Activated T-cell treated with anti-CD3 and anti-CD28 coated beads, Interleukin-2, amount 50 U/mL, for 72 hours (primary cell): ENCODE measurements around the gene DMRTA2. TPM values are rescaled to one million over a fixed set of nuclear protein-coding genes. Genes with fewer than 3 reads are reported as not detected.
"Not testable (repeated sequence)": the region's sequence is repeated elsewhere in the genome, so short reads cannot be mapped to it uniquely, and the experiment has no call there.

ENCODE experiments used
- ATAC-seq, 2 donors: fragments of 150-1000 bp; cut with Tn5 transposase; replicated peaks in 1 of 2; 2 replicates each; pipeline ENCODE4 v1.10.0; 2021; ENCODE audit warnings: moderate library complexity in 2 of 2, mild to moderate bottlenecking in 1 of 2
- DNase-seq, 2 donors: peaks; one replicate each; pipeline ENCODE4 v3.0.0; 2021 to 2022; ENCODE audit warnings: mixed read lengths in 1 of 2
- H3K27ac Mint-ChIP-seq: one replicate; pipeline ENCODE4 v1.8.0; 2022; ENCODE audit warnings: mild to moderate bottlenecking, moderate library complexity, mixed read lengths
- H3K27me3 Mint-ChIP-seq: one replicate; pipeline ENCODE4 v1.8.0; 2022; ENCODE audit warnings: low read depth, mixed read lengths
- H3K36me3 Mint-ChIP-seq, 2 donors: one replicate each; pipeline ENCODE4 v1.8.0; 2022; ENCODE audit warnings: mixed read lengths in 2 of 2, mild to moderate bottlenecking in 1 of 2; ENCODE audit not compliant: insufficient read depth in 2 of 2
- H3K4me1 Mint-ChIP-seq: one replicate; pipeline ENCODE4 v1.8.0; 2022; ENCODE audit warnings: low read depth, mixed read lengths
- H3K4me3 Mint-ChIP-seq, 2 donors: one replicate each; pipeline ENCODE4 v1.8.0; 2022; ENCODE audit warnings: mild to moderate bottlenecking in 2 of 2, mixed read lengths in 2 of 2, moderate library complexity in 2 of 2
- H3K9me3 Mint-ChIP-seq, 2 donors: one replicate each; pipeline ENCODE4 v1.8.0; 2022; ENCODE audit warnings: mixed read lengths in 2 of 2
- total RNA-seq, 2 donors: library from RNA; stranded (reverse); gene quantifications; one replicate each; pipeline ENCODE4 v1.2.3, GENCODE V29; 2022

The DMRTA2 gene
- total RNA-seq, 2 donors from 2014 or later, result not detected

- Mint-ChIP-seq H3K36me3 (peaks cover 0 to 5% of the 10 kb centered on the region in 2 donors), H3K27me3 (peaks cover 65% of the 10 kb centered on the region), H3K27ac (no peak overlapping the region), H3K9me3 (peaks cover 0 to 6% of the 10 kb centered on the region in 2 donors), H3K4me3 (no peak overlapping the region), H3K4me1 (peaks cover 16% of the 10 kb centered on the region)
- DNase-seq, result no peak
- no peak for ATAC-seq
Measured at GRCh38 chr1:50412813-50413476, 10.3 kb downstream of the DMRTA2 start.

GRCh38 chr1:50405814-50406213 lies 17.4 kb downstream of the DMRTA2 start:
- peaks cover 37% of the 10 kb centered on the region for H3K27me3 Mint-ChIP-seq
- no peaks in the 10 kb centered on the region for H3K9me3 Mint-ChIP-seq
- H3K4me3 Mint-ChIP-seq, result no peak overlapping the region
- ATAC-seq, result no peak
- H3K4me1 Mint-ChIP-seq, result no peaks in the 10 kb centered on the region
- DNase-seq, result no peak
- H3K27ac Mint-ChIP-seq, result no peak overlapping the region
- peaks cover 0 to 2% of the 10 kb centered on the region in 2 donors for H3K36me3 Mint-ChIP-seq

GRCh38 chr1:50393522-50394120 lies 29.6 kb downstream of the DMRTA2 start:
- DNase-seq (no peak), ATAC-seq (no peak)
- peaks cover 0 to 1% of the 10 kb centered on the region in 2 donors for H3K36me3 Mint-ChIP-seq
- peaks cover 2 to 3% of the 10 kb centered on the region in 2 donors for H3K9me3 Mint-ChIP-seq
- H3K4me1 Mint-ChIP-seq, result no peaks in the 10 kb centered on the region
- peaks cover 29% of the 10 kb centered on the region for H3K27me3 Mint-ChIP-seq
- H3K4me3 Mint-ChIP-seq, result no peak overlapping the region
- H3K27ac Mint-ChIP-seq, result no peak overlapping the region

- ATAC-seq, H3K4me1 Mint-ChIP-seq, H3K4me3 Mint-ChIP-seq, DNase-seq, H3K27me3 Mint-ChIP-seq, H3K9me3 Mint-ChIP-seq, H3K27ac Mint-ChIP-seq, H3K36me3 Mint-ChIP-seq: not testable (repeated sequence)
Measured at GRCh38 chr1:50381551-50381950, 41.7 kb downstream of the DMRTA2 start.

GRCh38 chr1:50378770-50379169 lies 44.5 kb downstream of the DMRTA2 start:
- no peak for ATAC-seq
- H3K9me3 Mint-ChIP-seq, result peaks cover under 1 to 2% of the 10 kb centered on the region in 2 donors
- no peaks in the 10 kb centered on the region for H3K36me3 Mint-ChIP-seq
- H3K27ac Mint-ChIP-seq, result no peak overlapping the region
- DNase-seq, result no peak
- no peak overlapping the region for H3K4me3 Mint-ChIP-seq
- peaks cover 19% of the 10 kb centered on the region for H3K27me3 Mint-ChIP-seq
- H3K4me1 Mint-ChIP-seq, result no peaks in the 10 kb centered on the region

- peaks cover 49% of the 10 kb centered on the region for H3K27me3 Mint-ChIP-seq
- no peaks in the 10 kb centered on the region for H3K36me3 Mint-ChIP-seq
- no peak overlapping the region for H3K27ac Mint-ChIP-seq
- ATAC-seq (no peak), DNase-seq (no peak)
- H3K9me3 Mint-ChIP-seq, result peaks cover 2% of the 10 kb centered on the region in 2 donors
- peaks cover under 1% of the 10 kb centered on the region for H3K4me1 Mint-ChIP-seq
- H3K4me3 Mint-ChIP-seq, result no peak overlapping the region
Measured at GRCh38 chr1:50373532-50373931, 49.7 kb downstream of the DMRTA2 start.

- no peak for ATAC-seq
Measured at GRCh38 chr1:50371749-50372148, 51.5 kb downstream of the DMRTA2 start.

GRCh38 chr1:50369830-50370229 lies 53.4 kb downstream of the DMRTA2 start:
- peaks cover 6% of the 10 kb centered on the region for H3K4me1 Mint-ChIP-seq
- H3K4me3 Mint-ChIP-seq, result no peak overlapping the region
- H3K27me3 Mint-ChIP-seq, result peaks cover 59% of the 10 kb centered on the region
- H3K9me3 Mint-ChIP-seq, result peaks cover 0 to 2% of the 10 kb centered on the region in 2 donors
- ATAC-seq (no peak), DNase-seq (no peak)
- H3K36me3 Mint-ChIP-seq, result no peaks in the 10 kb centered on the region
- H3K27ac Mint-ChIP-seq, result no peak overlapping the region

More at GRCh38 chr1:50371749-50372148, 51.5 kb downstream of the DMRTA2 start:
- Mint-ChIP-seq H3K9me3 (peaks cover 2% of the 10 kb centered on the region in 2 donors), H3K36me3 (no peaks in the 10 kb centered on the region), H3K27ac (no peak overlapping the region), H3K4me3 (no peak overlapping the region), H3K4me1 (peaks cover 6% of the 10 kb centered on the region), H3K27me3 (peaks cover 58% of the 10 kb centered on the region)
- DNase-seq, result no peak

- peaks cover 0 to 2% of the 10 kb centered on the region in 2 donors for H3K9me3 Mint-ChIP-seq
- no peak overlapping the region for H3K4me3 Mint-ChIP-seq
- H3K27me3 Mint-ChIP-seq, result peaks cover 60% of the 10 kb centered on the region
- DNase-seq (no peak), ATAC-seq (no peak)
- H3K36me3 Mint-ChIP-seq, result no peaks in the 10 kb centered on the region
- peaks cover 6% of the 10 kb centered on the region for H3K4me1 Mint-ChIP-seq
- H3K27ac Mint-ChIP-seq, result no peak overlapping the region
Measured at GRCh38 chr1:50369008-50369634, 54.1 kb downstream of the DMRTA2 start.

- H3K27ac Mint-ChIP-seq, result no peak overlapping the region
- no peak overlapping the region for H3K4me3 Mint-ChIP-seq
- DNase-seq, result peak; percentile 45 to 55
- ATAC-seq, result peak; percentile 39 to 47
- H3K4me1 Mint-ChIP-seq, result peaks cover 6% of the 10 kb centered on the region
- no peaks in the 10 kb centered on the region for H3K9me3 Mint-ChIP-seq
- peaks cover 53% of the 10 kb centered on the region for H3K27me3 Mint-ChIP-seq
- H3K36me3 Mint-ChIP-seq, result no peaks in the 10 kb centered on the region
Measured at GRCh38 chr1:50368179-50369007, 54.9 kb downstream of the DMRTA2 start.
